Pancreas (tissue), 10 donors: ENCODE results near the gene ABCB11. TPM values are rescaled to one million over a fixed set of nuclear protein-coding genes. Genes with fewer than 3 reads are reported as not detected.
A peak's percentile ranks its signal among the peaks of the same experiment; 100 is the strongest.

ENCODE experiments used
- ATAC-seq, 4 donors: fragments of 200-7000 bp; cut with Tn5 transposase; one replicate each; pipeline versions ENCODE4 v1.8.0 to v1.9.1; 2020; ENCODE audit warnings: mild to moderate bottlenecking in 4 of 4, moderate library complexity in 4 of 4
- DNase-seq, 6 donors: peaks; one replicate each; pipeline ENCODE4 v3.0.0-alpha.2; 2020
- FAIRE-seq: peaks from 2 replicates; lab custom pipeline; 2012; peaks lifted over from hg19 to GRCh38; lab: Jason Lieb, UNC
- H3K27ac ChIP-seq, 4 donors: fragments of 200-600 bp; sonication (generic); 1 replicate in 3 of 4; 2 replicates in 1 of 4; pipeline versions ENCODE4 v1.5.0 to v1.8.0; 2020
- H3K27me3 ChIP-seq, 4 donors: fragments of 200-600 bp; one replicate each; pipeline ENCODE4 v1.8.0; 2021
- H3K36me3 ChIP-seq, 3 donors: fragments of 200-600 bp; sonication (generic) in 1 of 3; one replicate each; pipeline versions ENCODE4 v1.5.0 to v1.8.0; 2020 to 2021
- H3K4me1 ChIP-seq, 3 donors: fragments of 200-600 bp; one replicate each; pipeline ENCODE4 v1.8.0; 2021
- H3K4me3 ChIP-seq, 4 donors: fragments of 200-600 bp; sonication (generic) in 2 of 4; one replicate each; pipeline versions ENCODE4 v1.5.0 to v1.8.0; 2020 to 2021
- H3K9me3 ChIP-seq, 4 donors: fragments of 200-600 bp; one replicate each; pipeline ENCODE4 v1.8.0; 2021
- WGBS, 2 donors: extraction: QIAGEN DNeasy Blood & Tissue Kit; methylation state at CpG; one replicate each; pipeline ENCODE4 v1.1.7; 2013; 5-methylcytosine and 5-hydroxymethylcytosine counted together
- intact Hi-C, 3 donors: fragments of 100-400 bp; cut with DNase I; formaldehyde crosslinking; loops; one replicate each; pipeline versions ENCODE4 v1.11.1 to v1.14.2; 2022
- polyA plus RNA-seq, 2 donors: library from polyadenylated mRNA; stranded (reverse); fragments of 200-250 nt; gene quantifications; one replicate each; pipeline ENCODE4 v1.2.3, GENCODE V29; 2013
- total RNA-seq, 6 donors: library from RNA; stranded (reverse); fragmentation: NEBNext Ultra II Directional in 4 of 6; extraction: Animal tissue kit (Norgen Biotek cat#: 25700) in 4 of 6; gene quantifications; one replicate each; pipeline versions ENCODE4 v1.2.1 to v1.2.4, GENCODE V29; 2021 to 2023
- TF ChIP-seq, protein P1 (sequence below), 4 donors: fragments of 200-600 bp; sonication (generic) in 3 of 4; IDR thresholded peaks; one replicate each; pipeline versions ENCODE4 v1.5.0 to v1.8.0; 2021; ENCODE audit warnings: antibody characterized with exemption in 4 of 4
- donor health status: healthy with polysubstance abuse.
- donor health status: DM: no; HTN: no; CAD: no; lungs with moderate emphysema.
- donor health status: DM: no; HTN: no; CAD: no.
- donor health status: control.
- donor health status: control.
- donor health status: Bipolar disorder and iron deficiency.
- donor health status: DM: yes; HTN: yes; CAD: no.
- donor health status: DM: no; HTN: no; CAD: no.
- donor health status: DM: no; HTN: no; CAD: no.
- donor health status: DM: yes; HTN: yes; CAD: no.

Gene ABCB11
- total and polyA plus RNA-seq, 8 donors, result 0.02 to 0.12 (median 0.04) TPM; not detected in 2

DNA sequence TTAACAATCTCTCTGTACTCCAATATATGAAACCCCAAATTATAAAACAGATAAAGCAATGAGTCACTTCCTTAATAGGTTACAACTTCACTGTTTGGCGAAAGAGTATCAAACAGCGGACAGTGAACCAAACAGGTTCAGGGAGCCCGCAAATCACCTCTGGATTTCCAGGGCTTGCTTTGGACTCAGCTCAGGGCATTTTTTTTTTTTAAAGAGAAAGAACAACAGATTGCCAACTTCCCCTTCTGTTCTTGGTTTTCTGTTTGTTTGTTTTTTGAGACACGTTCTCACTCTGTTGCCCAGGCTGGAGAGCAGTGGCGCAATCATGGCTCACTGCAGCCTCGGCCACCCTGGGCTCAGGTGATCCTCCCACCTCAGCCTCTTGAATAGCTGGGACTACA is 52.7 kb downstream of the ABCB11 start:
- H3K36me3 ChIP-seq, result no peaks in the 10 kb centered on the region
- no peak overlapping the region for H3K27ac ChIP-seq
- TF ChIP-seq, protein P1, sequence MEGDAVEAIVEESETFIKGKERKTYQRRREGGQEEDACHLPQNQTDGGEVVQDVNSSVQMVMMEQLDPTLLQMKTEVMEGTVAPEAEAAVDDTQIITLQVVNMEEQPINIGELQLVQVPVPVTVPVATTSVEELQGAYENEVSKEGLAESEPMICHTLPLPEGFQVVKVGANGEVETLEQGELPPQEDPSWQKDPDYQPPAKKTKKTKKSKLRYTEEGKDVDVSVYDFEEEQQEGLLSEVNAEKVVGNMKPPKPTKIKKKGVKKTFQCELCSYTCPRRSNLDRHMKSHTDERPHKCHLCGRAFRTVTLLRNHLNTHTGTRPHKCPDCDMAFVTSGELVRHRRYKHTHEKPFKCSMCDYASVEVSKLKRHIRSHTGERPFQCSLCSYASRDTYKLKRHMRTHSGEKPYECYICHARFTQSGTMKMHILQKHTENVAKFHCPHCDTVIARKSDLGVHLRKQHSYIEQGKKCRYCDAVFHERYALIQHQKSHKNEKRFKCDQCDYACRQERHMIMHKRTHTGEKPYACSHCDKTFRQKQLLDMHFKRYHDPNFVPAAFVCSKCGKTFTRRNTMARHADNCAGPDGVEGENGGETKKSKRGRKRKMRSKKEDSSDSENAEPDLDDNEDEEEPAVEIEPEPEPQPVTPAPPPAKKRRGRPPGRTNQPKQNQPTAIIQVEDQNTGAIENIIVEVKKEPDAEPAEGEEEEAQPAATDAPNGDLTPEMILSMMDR (IDR thresholded peaks at IDR 0.05), result no peak
- ATAC-seq (peak in 1 of 4 donors; percentile 41), DNase-seq (no peak), FAIRE-seq (no peak)
- no peaks in the 10 kb centered on the region for H3K4me1 ChIP-seq
- intact Hi-C loops, result no loop called here
- no peaks in the 10 kb centered on the region for H3K27me3 ChIP-seq
- no peak overlapping the region for H3K4me3 ChIP-seq
- H3K9me3 ChIP-seq, result no peaks in the 10 kb centered on the region
- WGBS, 2 donors, result 84 to 90% methylated on average over 6 of the region's 6 CpGs

DNA sequence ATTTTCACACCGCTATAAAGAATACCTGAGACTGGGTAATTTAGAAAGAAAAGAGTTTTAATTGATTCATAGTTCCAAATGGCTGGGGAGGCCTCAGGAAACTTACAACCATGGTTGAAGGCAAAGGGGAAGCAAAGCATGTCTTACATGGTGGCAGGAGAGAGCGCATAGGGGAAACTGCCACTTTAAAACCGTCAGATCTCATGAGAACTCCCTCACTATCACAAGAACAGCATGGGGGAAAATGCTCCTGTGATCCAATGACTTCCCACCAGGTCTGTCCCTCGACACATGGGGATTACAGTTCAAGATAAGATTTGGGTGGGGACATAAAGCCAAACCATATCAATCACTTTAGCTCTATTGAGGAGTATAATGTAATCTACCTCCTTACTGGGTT is 53.5 kb downstream of the ABCB11 start:
- no peaks in the 10 kb centered on the region for H3K9me3 ChIP-seq
- H3K36me3 ChIP-seq, result no peaks in the 10 kb centered on the region
- H3K27ac ChIP-seq, result no peak overlapping the region
- ATAC-seq, result no peak
- intact Hi-C loops, result no loop called here
- 76 to 93% methylated on average over 4 of the region's 4 CpGs for WGBS, 2 donors
- H3K27me3 ChIP-seq, result no peaks in the 10 kb centered on the region
- no peaks in the 10 kb centered on the region for H3K4me1 ChIP-seq
- H3K4me3 ChIP-seq, result no peak overlapping the region
- DNase-seq, result no peak
- FAIRE-seq, result no peak
- TF ChIP-seq, protein P1 (IDR thresholded peaks at IDR 0.05), result no peak

DNA sequence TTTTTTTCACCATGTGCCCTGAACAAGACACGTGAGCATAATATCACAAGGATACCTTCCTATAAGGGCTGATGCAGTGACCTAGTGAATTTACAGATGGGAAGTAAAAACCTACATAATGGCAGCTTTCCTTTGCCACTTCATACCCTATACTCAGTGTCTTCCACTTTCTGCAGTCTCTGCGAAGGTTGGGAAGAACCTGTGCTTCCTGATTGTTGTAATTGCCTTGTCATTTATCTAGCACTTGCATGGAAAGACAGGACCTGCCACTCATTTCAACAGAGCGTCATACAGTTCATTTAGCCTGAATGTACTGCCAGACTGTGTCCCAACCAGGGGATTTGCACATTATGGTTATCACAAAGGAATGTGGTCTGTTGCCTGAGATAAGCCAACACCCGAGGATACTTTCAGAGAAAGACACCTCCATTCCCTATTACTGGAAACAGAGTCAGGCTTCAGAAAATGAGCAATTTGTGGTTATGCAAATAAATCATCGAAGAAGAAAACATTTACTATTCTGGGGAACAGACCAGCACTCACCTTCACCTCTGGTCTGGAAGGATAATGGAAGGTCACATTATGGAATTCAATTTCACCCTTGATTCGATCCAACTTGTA is 55.0 kb downstream of the ABCB11 start:
- no peaks in the 10 kb centered on the region for H3K4me1 ChIP-seq
- no peaks in the 10 kb centered on the region for H3K27me3 ChIP-seq
- TF ChIP-seq, protein P1 (IDR thresholded peaks at IDR 0.05), result no peak
- no peak for DNase-seq
- peak in 1 of 4 donors; percentile 51 for ATAC-seq
- no peaks in the 10 kb centered on the region for H3K9me3 ChIP-seq
- H3K27ac ChIP-seq, result no peak overlapping the region
- no peak for FAIRE-seq
- no peaks in the 10 kb centered on the region for H3K36me3 ChIP-seq
- 58 to 62% methylated on average over 6 of the region's 6 CpGs for WGBS, 2 donors
- H3K4me3 ChIP-seq, result no peak overlapping the region
- intact Hi-C loops, result no loop called here

DNA sequence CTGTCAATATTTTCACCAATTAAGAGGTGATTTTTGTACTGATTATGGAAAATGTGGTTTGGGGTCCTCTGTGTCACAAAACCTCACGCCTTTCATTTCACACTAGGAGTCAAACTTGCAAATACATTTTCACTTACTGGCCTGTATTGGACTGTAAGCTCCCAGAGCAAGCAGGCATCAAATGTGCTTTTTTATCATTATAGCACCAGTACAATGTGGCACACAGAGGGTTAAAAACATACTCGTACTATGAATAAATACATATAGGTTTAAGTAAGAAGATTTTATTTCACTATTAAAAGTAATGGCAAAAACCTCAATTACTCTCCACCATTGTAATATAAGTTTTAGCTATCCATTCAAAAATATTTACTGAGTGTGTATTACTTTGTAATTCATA is 56.7 kb downstream of the ABCB11 start:
- TF ChIP-seq, protein P1 (IDR thresholded peaks at IDR 0.05), result no peak
- no peak for ATAC-seq
- H3K9me3 ChIP-seq, result no peaks in the 10 kb centered on the region
- H3K27ac ChIP-seq, result no peak overlapping the region
- no peak overlapping the region for H3K4me3 ChIP-seq
- whole genome bisulfite sequencing, 2 donors, result 56 to 62% methylated on average over 2 of the region's 2 CpGs
- H3K27me3 ChIP-seq, result no peaks in the 10 kb centered on the region
- intact Hi-C loops, result no loop called here
- no peak for DNase-seq
- no peak for FAIRE-seq
- no peaks in the 10 kb centered on the region for H3K4me1 ChIP-seq
- no peaks in the 10 kb centered on the region for H3K36me3 ChIP-seq

DNA sequence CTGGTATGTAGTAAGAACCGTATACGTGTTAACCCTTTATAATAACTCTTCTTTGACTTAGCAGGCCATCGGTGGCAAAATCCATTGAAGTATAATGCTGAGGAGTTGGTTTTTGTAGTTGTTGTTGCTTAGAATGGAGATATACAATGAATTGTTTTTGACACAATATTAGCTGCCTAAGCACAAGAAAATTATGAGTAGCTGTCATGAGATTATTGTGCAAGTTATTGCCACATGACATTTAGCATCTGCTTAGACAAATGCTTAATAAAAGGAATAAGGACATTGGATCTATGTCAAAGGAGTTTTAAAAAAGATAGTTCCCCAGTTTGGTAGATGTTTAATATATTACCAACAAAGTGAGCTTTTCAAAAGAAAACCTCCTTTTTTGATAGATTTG is 59.9 kb downstream of the ABCB11 start:
- intact Hi-C loops, result no loop called here
- no peaks in the 10 kb centered on the region for H3K36me3 ChIP-seq

More for the DNA sequence above, 59.9 kb downstream of the ABCB11 start:
- 53 to 79% methylated on average over 3 of the region's 3 CpGs for WGBS, 2 donors
- DNase-seq (no peak), FAIRE-seq (no peak), ATAC-seq (peak in 2 of 4 donors; percentile 29 to 35)
- H3K27ac ChIP-seq, result peak overlapping the region in 1 of 4 donors; percentile 33
- no peaks in the 10 kb centered on the region for H3K9me3 ChIP-seq
- TF ChIP-seq, protein P1 (IDR thresholded peaks at IDR 0.05), result no peak
- no peaks in the 10 kb centered on the region for H3K4me1 ChIP-seq
- no peak overlapping the region for H3K4me3 ChIP-seq
- H3K27me3 ChIP-seq, result no peaks in the 10 kb centered on the region
